Neural cell (in vitro differentiated cells): ENCODE data around the gene YBX2. TPM values are rescaled to one million over a fixed set of nuclear protein-coding genes. Genes with fewer than 3 reads are reported as not detected.

Experiments used
- H2AFZ ChIP-seq: fragments of 200-600, 300-800 bp; sonication (generic), shearing (Covaris generic); 2 replicates; pipeline ENCODE4 v1.6.0; 2014; ENCODE audit warnings: low read depth, mild to moderate bottlenecking, antibody characterized with exemption, low read length, moderate library complexity
- H3F3A ChIP-seq: fragments of 200-600 bp; shearing (Covaris generic); 2 replicates; pipeline ENCODE4 v1.6.1; 2016; ENCODE audit warnings: mild to moderate bottlenecking, moderate library complexity, mixed read lengths, antibody characterized with exemption, low read length; ENCODE audit not compliant: insufficient read depth, poor library complexity, severe bottlenecking
- H3K27ac ChIP-seq: fragments of 200-600, 300-800 bp; sonication (generic), shearing (Covaris generic); 2 replicates; pipeline ENCODE4 v1.5.1; 2014; ENCODE audit warnings: mild to moderate bottlenecking, low read length, moderate library complexity
- H3K27me3 ChIP-seq: fragments of 300-800, 200-600 bp; sonication (generic), shearing (Covaris generic); 2 replicates; pipeline ENCODE4 v1.6.0; 2014; ENCODE audit warnings: mild to moderate bottlenecking, low read depth, low read length, moderate library complexity; ENCODE audit not compliant: insufficient read depth
- H3K36me3 ChIP-seq: fragments of 300-800, 200-600 bp; sonication (generic), shearing (Covaris generic); 2 replicates; pipeline ENCODE4 v1.5.1; 2014; ENCODE audit warnings: mild to moderate bottlenecking, antibody characterized with exemption, low read length, moderate library complexity; ENCODE audit not compliant: insufficient read depth
- H3K4me2 ChIP-seq: fragments of 300-800, 200-600 bp; sonication (generic), shearing (Covaris generic); 2 replicates; pipeline ENCODE4 v1.6.0; 2014; ENCODE audit warnings: mild to moderate bottlenecking, low read length
- H3K4me3 ChIP-seq: fragments of 300-800, 200-600 bp; sonication (generic), shearing (Covaris generic); 2 replicates; pipeline ENCODE4 v1.5.1; 2014; ENCODE audit warnings: mild to moderate bottlenecking, low read length, moderate library complexity
- H3K79me2 ChIP-seq: fragments of 200-600 bp; shearing (Covaris generic); replicated peaks from 2 replicates; pipeline ENCODE4 v1.6.0; 2014; ENCODE audit warnings: mild to moderate bottlenecking, low read length, moderate library complexity; ENCODE audit not compliant: insufficient read depth
- H3K9ac ChIP-seq: fragments of 300-800, 200-600 bp; sonication (generic), shearing (Covaris generic); 2 replicates; pipeline ENCODE4 v1.6.1; 2016; ENCODE audit warnings: mild to moderate bottlenecking, low read length, mixed read lengths
- H3K9me2 ChIP-seq: fragments of 200-600 bp; shearing (Covaris generic); 2 replicates; pipeline ENCODE4 v1.6.1; 2016; ENCODE audit warnings: mild to moderate bottlenecking, low read length, mixed read lengths; ENCODE audit not compliant: insufficient read depth
- H3K9me3 ChIP-seq: fragments of 200-600, 300-800 bp; sonication (generic), shearing (Covaris generic); 2 replicates; pipeline ENCODE4 v1.6.1; 2016; ENCODE audit warnings: mild to moderate bottlenecking, mixed run types, low read length, moderate library complexity, mixed read lengths
- H4K20me1 ChIP-seq: fragments of 200-600 bp; shearing (Covaris generic); 2 replicates; pipeline ENCODE4 v1.6.1; 2016; ENCODE audit warnings: mild to moderate bottlenecking, mixed run types; ENCODE audit not compliant: insufficient read depth
- EP300 ChIP-seq: fragments of 450-650 bp; conservative IDR thresholded peaks from 2 replicates; pipeline ENCODE4 v1.6.1; 2014; ENCODE audit warnings: antibody characterized with exemption, mild to moderate bottlenecking, moderate library complexity; ENCODE audit not compliant: poor library complexity, severe bottlenecking
- EZH2 ChIP-seq: fragments of 200-600, 300-800 bp; shearing (Covaris generic), sonication (generic); IDR thresholded peaks from 2 replicates; pipeline ENCODE4 v1.6.1; 2014; ENCODE audit warnings: antibody characterized with exemption, low read length, borderline replicate concordance, mild to moderate bottlenecking; ENCODE audit not compliant: insufficient read depth, poor library complexity, severe bottlenecking
- MXI1 ChIP-seq: fragments of 450-650 bp; conservative IDR thresholded peaks from 2 replicates; pipeline ENCODE4 v1.6.1; 2014; ENCODE audit warnings: antibody characterized with exemption, mild to moderate bottlenecking; ENCODE audit not compliant: poor library complexity, severe bottlenecking
- POLR2AphosphoS5 ChIP-seq: IDR thresholded peaks from 2 replicates; pipeline ENCODE4 v1.6.1; 2012
- RAD21 ChIP-seq: fragments of 450-650 bp; conservative IDR thresholded peaks from 2 replicates; pipeline ENCODE4 v1.6.1; 2014; ENCODE audit warnings: antibody characterized with exemption, mild to moderate bottlenecking, moderate library complexity
- REST ChIP-seq: IDR thresholded peaks from 2 replicates; pipeline ENCODE4 v1.6.1; 2012; ENCODE audit warnings: borderline replicate concordance
- SMC3 ChIP-seq: fragments of 450-650 bp; conservative IDR thresholded peaks from 2 replicates; pipeline ENCODE4 v1.6.1; 2014; ENCODE audit warnings: antibody characterized with exemption, mild to moderate bottlenecking, moderate library complexity; ENCODE audit not compliant: poor library complexity
- TAF1 ChIP-seq: IDR thresholded peaks from 2 replicates; pipeline ENCODE4 v1.6.1; 2012; ENCODE audit warnings: low read depth
- polyA plus RNA-seq: library from polyadenylated mRNA; depleted of rRNA; stranded (reverse); fragments of >200 nt; gene quantifications from 2 replicates; pipeline ENCODE4 v1.2.3, GENCODE V29; 2014
- TF ChIP-seq, protein P1 (sequence below): fragments of 450-650 bp; IDR thresholded peaks from 2 replicates; pipeline ENCODE4 v1.5.1; 2014; ENCODE audit warnings: antibody characterized with exemption, mild to moderate bottlenecking, moderate library complexity; ENCODE audit not compliant: poor library complexity, severe bottlenecking

The YBX2 gene
- polyA plus RNA-seq, 1 donor from 2014 or later = 2.1 TPM

DNA sequence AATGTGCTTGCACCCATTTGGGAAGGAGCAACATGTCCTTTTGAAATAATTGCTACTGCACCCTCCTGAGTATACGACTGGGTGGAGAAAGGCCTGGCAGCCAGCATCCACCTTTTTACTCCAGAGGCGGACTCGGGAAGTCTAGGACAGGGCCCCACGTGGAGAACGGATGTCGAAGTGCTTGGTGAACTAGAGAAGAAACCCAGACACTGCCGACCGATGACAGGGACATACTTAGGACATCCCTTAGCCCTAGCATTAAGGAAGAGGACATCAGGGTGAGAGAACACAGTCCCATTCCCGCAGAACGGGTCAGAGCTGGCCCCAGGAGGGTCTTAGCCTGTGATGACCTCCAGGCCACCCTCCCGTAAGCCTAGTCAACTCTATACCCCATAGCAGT is 3.8 kb downstream of the YBX2 start:
- Histone ChIP-seq H3F3A (no peaks in the 10 kb centered on the region), H3K9me2 (no peaks in the 10 kb centered on the region), H3K27me3 (peaks cover 39% of the 10 kb centered on the region), H3K79me2 (no peaks in the 10 kb centered on the region), H3K36me3 (no peaks in the 10 kb centered on the region), H2AFZ (no peak overlapping the region), H3K27ac (no peak overlapping the region), H3K9me3 (no peaks in the 10 kb centered on the region), H3K4me2 (no peak overlapping the region), H3K9ac (no peak overlapping the region), H4K20me1 (no peaks in the 10 kb centered on the region), H3K4me3 (no peak overlapping the region)
- TF ChIP-seq SMC3 (no peak), EZH2 (no peak)

DNA sequence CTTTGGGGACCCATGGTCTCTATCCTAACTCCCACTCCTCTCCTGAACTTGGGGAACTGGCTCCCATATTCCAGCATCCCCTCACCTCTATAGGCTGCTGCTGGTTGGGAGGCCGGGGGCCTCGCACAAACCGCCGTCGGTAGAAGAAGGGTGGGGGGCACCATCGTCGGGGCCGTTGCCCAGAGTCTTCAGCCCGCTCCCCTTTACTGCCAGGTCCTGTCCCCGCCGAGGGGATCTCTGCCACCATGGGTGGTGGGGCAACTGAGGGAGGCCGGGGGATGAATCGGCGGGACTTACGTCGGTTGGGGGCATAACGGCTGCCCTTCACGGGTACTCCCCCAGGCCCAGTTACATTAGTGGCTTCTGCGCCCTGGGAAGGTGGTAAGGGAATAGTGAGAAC is 4.3 kb downstream of the YBX2 start:
- Histone ChIP-seq H3K36me3 (no peaks in the 10 kb centered on the region), H2AFZ (no peak overlapping the region), H3K79me2 (no peaks in the 10 kb centered on the region), H3F3A (no peaks in the 10 kb centered on the region), H3K9me2 (no peaks in the 10 kb centered on the region), H3K27me3 (peaks cover 34% of the 10 kb centered on the region), H4K20me1 (no peaks in the 10 kb centered on the region), H3K4me2 (no peak overlapping the region), H3K9ac (no peak overlapping the region), H3K27ac (no peak overlapping the region), H3K4me3 (no peak overlapping the region), H3K9me3 (no peaks in the 10 kb centered on the region)
- TF ChIP-seq REST = no peak
- no peak for TF ChIP-seq EZH2
- TF ChIP-seq MXI1 = no peak
- no peak for TF ChIP-seq EP300
- TF ChIP-seq RAD21 = no peak
- TF ChIP-seq SMC3 = no peak
- TF ChIP-seq, protein P1, sequence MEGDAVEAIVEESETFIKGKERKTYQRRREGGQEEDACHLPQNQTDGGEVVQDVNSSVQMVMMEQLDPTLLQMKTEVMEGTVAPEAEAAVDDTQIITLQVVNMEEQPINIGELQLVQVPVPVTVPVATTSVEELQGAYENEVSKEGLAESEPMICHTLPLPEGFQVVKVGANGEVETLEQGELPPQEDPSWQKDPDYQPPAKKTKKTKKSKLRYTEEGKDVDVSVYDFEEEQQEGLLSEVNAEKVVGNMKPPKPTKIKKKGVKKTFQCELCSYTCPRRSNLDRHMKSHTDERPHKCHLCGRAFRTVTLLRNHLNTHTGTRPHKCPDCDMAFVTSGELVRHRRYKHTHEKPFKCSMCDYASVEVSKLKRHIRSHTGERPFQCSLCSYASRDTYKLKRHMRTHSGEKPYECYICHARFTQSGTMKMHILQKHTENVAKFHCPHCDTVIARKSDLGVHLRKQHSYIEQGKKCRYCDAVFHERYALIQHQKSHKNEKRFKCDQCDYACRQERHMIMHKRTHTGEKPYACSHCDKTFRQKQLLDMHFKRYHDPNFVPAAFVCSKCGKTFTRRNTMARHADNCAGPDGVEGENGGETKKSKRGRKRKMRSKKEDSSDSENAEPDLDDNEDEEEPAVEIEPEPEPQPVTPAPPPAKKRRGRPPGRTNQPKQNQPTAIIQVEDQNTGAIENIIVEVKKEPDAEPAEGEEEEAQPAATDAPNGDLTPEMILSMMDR = no peak
- TF ChIP-seq TAF1 = no peak
- TF ChIP-seq POLR2AphosphoS5 = no peak
